ENCODE data around the gene DACH1.

GRCh38 chr13:71871176-71871754, 4.3 kb upstream of the DACH1 start:
- no peak for TF ChIP-seq CTCF (IDR thresholded peaks at IDR 0.05)
- no peak for TF ChIP-seq POLR2A (IDR thresholded peaks at IDR 0.05)

Measured in uterus (tissue), 2 donors.